GM11168 (cell line): ENCODE measurements around the gene RAPGEF3.

Experiments
- in situ Hi-C: fragments of 300-500 bp; cut with MboI; formaldehyde crosslinking; loops from one replicate; pipeline ENCODE4 v1.12.0; 2022; ENCODE audit warnings: low sequenced_read_pairs; ENCODE audit not compliant: unreplicated experiment

RAPGEF3 gene

DNA sequence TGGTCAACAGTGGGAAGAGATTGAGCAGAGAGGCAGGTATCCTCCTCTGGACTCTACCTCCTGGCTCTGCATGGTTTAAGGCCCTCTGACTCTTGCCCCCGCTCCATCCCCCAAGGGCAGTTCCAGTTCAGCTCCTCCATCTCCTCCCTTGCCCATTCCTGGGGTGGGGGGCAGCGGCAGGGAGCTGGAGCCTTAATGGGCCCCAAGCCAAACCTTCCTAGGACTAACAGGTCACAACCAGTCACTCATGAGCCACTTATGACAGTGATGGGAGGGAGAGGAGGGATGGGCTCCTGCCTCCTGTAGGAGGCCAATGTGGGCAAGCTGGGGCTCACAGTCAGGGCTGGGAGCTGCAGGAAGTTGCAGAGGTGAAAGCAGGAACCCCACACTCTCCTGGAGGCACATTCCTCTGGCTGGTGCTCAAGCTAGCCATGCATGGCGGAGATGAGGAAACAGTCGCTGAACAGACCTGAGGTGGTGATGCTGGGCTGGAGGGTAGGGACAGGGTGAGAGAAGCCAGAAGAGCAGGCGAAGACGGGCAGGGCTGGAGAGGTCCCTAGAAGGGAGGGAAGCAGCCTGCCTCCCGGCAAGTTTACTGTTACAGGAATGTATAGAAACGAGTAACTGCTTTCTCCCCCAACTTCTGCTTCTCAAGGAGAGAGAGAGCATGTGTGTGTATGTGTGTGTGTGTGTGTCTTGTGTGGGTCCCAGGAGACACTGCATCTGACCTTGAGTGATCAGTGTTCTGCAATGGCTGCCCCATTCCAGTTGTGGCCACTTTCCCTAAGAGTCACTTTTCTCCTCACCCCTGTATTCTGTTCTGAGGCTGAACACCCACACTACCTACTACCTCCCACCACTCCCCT is 5.0 kb upstream of the RAPGEF3 start:
- in situ Hi-C loops: no loop called here

DNA sequence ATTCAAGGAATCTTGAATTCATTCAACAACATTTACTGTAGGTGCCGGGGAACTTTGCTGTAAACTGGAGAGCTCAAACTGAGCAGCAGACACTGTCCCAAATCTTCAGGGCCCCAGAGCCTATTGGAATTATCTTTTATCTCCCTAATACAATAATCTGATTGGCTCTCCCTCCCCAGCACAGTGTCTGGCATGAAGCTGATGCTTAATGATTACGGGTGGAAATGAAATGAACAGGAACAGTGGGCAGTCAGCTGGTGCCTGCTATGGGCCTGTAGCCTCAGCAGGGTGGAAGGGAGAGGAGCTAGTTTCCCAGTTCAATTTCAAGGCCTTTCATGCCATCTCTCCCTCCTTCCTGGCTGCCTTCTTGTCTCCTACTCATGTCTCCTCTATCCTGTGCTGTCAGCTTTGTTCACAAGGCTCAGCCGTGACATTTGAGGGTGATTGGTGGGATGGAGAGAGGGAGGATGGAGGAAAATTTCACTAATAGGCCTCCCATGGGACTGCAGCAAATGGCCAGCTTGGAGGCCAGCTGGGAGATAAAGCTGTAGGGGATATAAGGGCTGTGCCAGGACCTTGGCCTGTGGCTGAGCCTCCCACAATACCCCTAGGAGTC is 4.3 kb upstream of the RAPGEF3 start:
- in situ Hi-C loops: no loop called here

DNA sequence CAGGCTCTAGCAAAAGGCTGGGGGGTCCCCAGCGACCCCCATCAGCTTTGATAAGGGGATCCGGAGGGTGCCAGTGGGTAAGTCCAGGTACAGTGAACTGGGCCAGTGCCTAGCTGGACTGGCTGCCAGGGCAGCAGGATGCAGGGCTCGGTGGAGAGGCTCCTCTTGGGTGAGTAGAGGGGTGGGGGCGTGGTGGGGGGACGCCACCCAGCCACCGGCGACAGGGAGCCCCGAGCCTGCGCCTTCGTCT is 171 bp downstream of the RAPGEF3 start:
- in situ Hi-C loops: no loop called here

DNA sequence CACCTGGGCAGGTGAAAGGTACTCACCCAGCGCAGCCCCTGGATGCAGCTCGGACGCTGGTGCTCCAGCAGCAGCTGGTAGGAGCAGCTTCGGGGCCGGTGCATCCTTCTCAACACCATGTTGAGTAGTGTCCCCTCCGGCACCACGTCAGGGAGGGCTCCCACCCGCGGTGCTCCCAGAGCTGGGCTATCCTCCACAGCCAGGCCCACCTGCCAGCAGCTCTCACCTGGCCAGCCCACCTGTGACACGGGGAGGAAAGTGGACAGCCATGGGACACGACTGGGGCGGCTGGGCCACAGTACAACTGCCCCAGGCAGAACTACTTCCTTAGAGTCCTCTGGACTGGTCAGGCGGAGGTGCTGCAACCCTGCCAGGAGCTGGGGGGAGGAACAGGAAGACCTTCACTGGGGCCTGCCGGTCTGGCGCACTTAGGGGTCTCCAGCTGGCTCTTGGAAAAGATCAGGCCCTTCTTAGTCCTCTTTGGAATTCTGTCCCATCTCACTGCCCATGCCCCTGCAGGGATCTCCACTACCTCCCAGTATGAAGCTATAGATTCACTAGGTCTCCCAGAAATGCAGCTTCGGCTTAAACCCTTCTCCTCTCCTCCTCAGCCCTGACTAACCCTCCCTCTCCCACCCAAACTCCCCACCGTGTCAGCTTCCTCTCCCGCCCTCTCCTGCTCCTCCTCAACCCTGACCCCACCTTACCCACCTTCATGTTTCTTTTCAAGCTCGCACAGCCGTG is 668 bp downstream of the RAPGEF3 start:
- in situ Hi-C loops: no loop called here

DNA sequence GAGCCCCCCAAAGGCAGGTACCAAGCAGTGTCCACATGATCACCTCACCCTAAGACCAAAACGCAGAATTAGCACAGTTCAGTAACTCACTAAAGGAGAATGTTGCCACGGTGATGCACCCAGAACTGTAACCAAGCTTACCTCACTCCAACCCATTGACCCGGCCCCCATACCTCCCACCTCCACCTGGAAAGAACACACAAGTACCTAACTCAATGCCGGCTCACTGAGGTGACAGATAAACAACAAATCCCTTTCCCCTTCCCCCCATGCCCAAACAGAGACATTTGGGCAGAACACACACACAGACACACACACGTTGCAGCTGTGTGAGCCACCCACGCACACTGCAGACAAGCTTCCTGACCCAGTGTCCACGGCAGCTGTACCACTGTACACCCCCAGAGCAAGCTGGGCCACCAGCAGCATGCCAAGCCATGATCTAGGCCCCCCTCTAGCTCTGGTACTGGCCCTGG is 1.3 kb downstream of the RAPGEF3 start:
- in situ Hi-C loops: no loop called here

DNA sequence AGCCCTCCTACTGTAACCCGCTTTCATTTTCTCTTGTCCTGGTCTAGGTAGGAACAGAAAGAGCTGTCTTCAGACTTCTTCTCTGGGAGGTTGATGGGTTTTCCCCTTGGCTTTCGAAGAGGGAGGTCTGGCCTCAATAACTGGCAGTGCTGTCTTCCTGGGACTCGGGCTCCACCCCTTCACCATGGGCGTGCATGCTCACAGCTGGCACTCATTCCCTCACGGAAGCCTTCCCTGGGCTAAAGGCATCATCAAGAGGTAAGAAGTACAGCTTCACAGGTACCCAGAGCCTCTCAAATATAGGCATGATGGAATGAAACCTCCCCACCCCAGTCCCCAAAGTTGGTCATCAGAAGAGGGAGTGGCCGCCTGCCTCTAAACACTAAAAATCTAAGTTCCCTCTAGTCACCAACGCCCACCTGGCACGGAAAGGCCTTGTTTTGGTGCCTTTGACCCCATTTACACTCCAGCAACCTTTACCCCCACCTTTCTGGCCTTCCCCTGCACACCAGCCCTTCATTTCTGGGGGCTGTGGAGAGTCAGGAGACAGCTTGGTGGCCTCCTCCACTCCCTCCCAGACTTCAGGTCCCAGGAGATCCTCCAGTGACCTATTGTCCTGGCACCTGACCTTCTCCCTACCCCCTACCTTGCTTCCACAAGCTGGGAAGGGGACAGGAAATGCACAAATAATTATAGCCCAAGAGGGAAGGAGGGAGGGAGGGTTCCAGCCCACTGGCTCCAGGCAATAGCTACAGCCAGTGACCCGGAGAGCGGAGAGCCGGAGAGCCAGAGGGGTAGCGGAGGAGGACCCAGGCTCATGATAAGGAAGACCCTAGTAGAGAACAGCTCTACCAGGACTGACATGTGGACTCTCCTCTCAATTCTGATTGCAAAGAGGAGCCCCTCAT is 2.8 kb downstream of the RAPGEF3 start:
- in situ Hi-C loops: no loop called here

DNA sequence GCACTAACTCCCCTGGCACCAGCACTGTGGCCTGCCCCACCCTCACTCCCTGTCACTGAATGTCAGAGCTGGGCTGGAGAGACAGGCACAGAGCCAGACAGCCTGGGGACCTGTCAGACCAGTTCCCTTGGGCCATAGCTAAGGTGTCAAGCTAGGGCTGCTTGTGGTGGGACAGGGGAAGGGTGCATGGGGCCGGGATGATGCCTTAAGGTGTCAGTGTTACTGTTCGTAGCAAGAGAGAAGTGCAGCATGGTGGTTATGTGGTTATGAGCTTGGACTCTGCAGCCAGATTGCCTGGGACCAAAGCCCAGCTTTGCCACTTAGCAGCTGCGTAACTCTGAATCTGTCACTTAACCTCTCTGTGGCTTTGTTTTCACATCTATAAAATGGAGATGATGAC is 3.8 kb downstream of the RAPGEF3 start:
- in situ Hi-C loops: no loop called here

DNA sequence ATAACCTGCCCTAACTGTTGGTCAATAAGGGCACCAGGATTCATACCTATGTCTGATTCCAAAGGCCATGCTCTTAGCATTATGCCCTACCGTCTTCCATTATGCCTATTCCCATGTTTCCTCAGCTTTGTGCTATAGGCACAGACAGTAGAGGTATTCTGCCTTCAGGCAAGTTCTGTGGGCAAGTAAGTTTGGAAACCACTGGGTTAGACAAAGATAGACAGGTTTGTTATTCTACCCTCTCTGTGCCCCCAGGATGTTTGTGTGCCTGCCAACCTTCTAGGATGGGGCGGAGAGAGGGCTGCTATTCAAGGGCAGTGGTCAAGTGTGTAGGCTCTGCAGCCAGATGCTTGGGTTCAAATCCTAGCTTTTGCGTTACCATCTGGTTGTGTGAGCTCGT is 4.6 kb downstream of the RAPGEF3 start:
- in situ Hi-C loops: no loop called here

DNA sequence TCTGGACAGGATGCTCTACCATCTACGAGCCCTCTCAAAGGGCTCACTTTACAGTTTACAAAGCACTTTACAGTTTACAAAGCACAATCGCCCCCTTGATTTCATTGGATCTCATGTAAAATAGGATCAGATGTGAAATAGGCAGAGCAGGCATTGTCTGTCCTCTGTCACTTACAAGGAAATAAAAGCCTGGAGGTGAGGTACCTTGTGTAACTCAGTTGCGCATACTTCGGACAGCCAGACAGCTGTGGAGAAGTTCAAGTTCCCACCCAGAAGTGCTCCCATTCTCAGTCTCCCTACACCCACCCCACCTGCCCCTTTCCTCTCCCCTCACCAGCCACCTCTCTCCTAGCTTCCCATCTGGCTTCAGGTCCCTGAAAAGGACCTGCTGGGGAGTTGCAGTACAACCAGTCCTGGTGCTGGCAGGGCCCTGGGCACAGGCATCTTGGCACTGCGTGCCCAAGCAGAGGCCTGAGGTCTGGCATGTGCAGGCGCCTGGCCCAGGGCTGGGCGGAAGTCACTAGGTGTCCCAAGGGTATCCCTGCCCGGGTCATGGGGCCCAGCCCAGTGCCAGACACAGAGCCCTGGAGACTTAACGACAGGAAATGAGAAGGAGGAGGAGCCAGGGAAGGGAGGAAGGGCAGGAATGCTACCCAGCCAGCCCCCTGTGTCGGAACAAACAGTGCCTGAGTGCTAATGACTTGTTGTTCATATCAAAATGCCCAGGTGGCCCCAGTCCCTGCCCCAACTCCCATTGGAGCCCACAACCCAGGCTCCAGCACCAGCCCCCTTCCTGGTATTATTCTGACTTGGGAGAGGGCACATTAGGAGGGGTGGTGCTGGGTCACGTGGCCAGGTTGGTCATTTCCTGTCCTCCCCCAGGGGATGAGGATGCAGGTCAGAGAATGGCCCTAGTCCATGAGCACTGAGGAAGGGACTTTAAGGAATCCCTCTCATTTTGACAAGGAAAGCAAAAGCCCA is 5.4 kb downstream of the RAPGEF3 start:
- in situ Hi-C loops: no loop called here

DNA sequence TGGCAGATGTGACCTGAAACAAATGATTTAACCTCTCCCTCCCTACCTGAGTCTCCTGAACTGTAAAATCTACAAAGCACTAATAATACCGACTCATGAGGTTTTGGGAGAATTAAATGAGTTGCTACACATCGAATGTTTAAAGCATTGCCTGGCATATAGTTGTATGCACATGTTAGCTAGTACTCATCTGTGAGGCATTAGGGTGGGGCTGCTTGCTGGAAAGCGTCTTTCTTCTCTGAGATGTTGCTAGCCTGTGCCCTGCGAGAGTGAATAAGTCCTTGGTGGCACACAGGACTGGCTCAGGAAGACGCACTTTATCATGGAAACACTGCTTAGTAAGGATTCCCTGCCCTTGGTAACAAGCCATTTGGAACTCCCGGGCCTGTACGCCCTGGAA is 6.1 kb downstream of the RAPGEF3 start:
- in situ Hi-C loops: no loop called here

DNA sequence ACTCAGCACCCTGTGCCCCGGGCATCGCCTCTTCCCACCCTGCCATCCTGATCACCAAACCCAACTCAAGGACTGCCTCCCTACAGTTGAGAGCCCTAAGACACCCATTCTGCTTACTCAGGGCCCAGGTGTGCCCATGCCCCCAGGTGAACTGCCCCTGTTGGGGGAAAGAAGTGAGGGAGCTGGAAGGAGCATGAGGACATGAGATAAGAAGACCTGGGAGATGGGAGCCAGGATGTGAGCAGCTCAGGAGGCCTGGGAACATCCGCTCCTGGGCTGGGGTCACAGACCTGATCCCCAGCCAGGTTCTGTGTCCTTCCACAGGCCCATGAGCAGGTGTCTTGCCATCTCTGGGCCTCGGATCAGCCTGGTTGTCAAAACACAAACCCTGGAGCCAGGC is 6.6 kb downstream of the RAPGEF3 start:
- in situ Hi-C loops: no loop called here

DNA sequence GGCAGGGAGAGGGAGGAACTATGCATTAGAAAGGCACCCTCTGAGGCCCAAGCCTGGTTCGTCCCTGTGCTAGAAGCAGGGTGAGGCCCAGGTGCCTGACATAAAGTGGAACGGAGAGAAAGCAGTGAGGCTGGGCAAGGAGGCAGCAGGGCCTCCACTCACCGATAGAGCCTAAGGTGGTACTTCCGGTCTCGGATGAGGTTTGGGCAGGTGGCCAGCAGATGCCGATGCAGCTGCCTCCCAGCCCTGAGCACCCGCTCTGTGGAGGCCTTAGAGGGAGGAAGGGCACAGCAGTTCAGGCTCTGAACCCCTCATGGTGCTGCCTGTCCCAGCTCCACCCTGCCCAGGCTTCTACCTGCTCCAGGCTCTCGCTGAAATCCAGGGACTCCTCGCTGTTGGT is 7.1 kb downstream of the RAPGEF3 start:
- in situ Hi-C loops: no loop called here

DNA sequence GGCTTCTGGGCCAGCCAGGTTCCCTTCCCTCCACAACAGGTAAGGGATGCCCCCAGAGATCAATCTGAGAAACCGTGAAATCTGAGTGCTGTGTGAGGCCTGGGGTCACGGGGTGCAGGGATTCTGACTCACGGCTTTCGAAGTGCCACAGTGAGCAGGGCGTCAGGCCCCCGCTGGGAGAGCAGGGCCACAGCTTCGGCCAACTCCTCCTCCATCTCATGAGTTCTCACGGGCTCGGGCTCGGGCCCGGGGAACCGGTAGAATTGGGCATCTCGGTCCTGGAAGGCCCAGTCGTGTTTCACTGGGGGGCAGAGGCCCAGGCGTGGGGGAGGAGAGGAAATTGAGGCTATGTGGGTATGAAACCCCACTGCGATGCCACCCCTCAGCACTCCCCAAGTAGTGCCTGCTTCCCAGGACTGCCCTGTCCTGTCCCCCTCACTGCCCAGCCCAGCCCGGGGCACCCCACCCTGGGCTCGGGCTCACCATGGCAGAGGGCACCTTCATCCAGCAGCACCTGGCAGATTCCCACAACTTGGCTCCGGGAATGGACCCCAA is 7.7 kb downstream of the RAPGEF3 start:
- in situ Hi-C loops: no loop called here

DNA sequence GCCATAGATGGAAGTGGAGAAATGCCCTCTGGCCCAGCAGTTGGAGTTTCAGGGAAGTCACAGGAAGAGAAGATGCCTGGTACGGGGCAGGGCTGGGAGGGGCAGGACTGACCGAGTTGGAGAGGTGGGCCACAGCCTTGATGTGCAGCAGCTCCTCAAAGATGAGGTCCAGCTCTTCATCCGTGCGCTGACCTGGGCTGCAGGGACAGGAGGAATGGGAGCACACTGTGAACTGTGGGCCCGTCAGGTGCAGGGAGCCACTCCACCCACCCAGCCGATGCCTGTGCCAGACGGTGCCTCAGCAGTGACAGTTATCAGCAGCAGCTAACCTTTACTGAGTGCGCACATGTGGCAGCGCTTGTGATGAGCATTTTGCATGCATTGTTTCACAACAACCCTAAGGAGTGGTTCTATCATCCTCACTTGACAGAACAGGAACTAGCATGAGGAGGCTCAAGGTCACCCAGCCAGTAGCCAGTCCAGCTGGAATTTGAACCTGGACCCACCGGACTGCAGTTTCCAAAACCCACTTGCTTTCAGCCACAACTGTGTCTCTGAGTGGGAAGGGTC is 8.4 kb downstream of the RAPGEF3 start:
- in situ Hi-C loops: no loop called here

DNA sequence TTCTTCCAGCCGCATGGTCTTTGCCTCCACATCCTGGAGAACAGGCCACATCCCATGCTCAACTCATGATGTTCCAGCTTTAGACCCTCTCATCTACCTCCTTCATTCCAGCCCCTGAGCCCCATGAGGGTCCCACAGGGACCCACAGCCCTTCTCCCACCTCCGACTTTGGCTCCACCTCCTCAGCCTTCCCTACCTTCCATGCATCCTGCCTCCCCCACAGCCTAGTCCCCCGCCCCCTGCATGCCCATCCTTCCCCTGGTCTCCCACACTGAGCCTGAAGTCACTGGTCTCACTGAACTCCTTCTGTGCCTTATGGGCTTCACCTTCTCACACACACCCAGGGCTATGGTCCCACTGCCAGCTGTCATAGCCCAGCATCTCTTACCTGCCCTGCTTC is 9.8 kb downstream of the RAPGEF3 start:
- in situ Hi-C loops: no loop called here

DNA sequence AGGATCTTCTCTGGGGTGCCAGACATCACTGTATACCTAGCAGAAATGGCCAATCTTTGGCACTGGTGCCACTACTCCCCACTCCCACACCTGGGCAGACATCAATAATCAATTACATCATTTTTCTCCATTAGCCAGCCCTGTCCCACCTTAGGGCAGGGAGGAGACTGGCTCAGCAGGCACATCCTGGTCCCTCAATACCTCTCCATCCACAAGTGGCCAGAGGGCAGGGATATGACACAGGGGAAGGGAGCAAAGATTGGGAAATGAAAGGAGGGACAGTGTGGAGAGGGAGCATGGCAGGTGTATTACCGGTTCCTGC is 10.2 kb downstream of the RAPGEF3 start:
- in situ Hi-C loops: no loop called here

DNA sequence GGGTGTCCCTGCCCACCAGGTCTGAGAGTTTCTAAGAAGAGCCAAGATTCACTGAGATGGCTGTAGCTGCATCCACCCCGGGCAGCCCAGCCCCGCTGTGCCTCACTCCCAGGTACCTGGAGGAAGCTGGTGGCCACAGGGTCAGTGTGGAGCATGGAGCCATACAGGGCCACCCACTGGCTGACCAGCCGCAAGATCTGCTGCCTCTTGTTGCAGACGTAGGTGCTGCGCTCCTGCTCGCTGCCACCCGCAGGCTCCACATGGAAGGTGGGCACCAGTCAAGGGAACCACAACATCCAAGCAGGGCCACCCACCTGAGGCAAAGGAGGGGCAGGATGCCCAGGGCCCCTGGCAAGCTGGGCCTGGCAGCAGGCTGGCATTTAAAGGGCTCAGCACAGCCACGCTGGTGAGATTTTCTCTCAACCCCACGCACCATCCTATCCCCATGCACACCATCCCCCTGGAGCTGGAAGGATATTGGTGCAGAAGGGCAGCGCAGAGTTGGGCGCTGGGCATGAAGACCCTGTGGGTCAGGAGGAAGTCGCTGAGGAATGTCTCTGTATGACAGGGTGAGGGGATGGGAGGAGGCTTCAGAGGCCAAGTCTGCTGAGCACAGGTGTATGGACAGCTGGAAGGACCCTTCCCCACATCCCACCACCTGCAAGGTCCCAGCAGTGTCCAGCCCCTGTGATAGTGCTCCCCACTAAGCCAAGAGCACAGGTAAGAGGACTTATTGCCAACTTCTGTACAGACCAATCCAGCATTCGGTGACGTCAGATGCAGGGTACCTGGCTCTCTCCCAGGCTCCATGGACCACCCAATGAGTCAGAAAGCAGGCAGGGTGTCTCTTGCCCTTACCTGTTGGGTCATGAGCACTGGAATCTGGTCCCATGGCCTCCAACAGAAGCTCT is 10.8 kb downstream of the RAPGEF3 start:
- in situ Hi-C loops: no loop called here

DNA sequence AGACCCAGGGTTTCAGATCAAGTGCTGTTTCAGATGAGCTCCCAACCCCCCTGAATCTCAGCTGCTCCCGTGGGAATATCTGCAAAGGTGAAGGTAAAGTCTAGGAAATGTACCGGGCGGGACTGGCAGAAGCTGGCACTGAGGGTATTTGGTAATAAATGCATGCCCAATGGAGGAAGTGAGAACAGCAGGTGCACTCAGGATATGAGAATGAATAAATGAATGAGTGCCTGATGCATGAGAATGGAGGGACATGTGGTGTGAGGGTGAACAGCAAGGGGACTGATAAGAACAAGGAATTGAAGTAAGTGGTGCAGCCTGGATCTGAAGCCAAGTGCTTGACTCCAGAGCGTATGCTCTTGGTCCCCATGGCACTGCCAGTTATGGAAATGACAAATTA is 11.6 kb downstream of the RAPGEF3 start:
- in situ Hi-C loops: no loop called here
